ENCODE data around the gene COQ8A.

The COQ8A gene

GRCh38 chr1:226902601-226903000, 37.5 kb upstream of the COQ8A start:
- TF ChIP-seq TAF1 (IDR thresholded peaks at IDR 0.05; ENCODE audit: low read depth): no peak
- no peak for TF ChIP-seq EGR1 (IDR thresholded peaks at IDR 0.05)
- TF ChIP-seq NFIC (IDR thresholded peaks at IDR 0.05): no peak
- no peak for TF ChIP-seq YY1 (IDR thresholded peaks at IDR 0.05; ENCODE audit: low read depth)
- no peak for TF ChIP-seq CREB1 (IDR thresholded peaks at IDR 0.05; ENCODE audit: low read depth)
- TF ChIP-seq USF1 (IDR thresholded peaks at IDR 0.05): no peak
- TF ChIP-seq MAX (IDR thresholded peaks at IDR 0.05): no peak
- no peak for TF ChIP-seq TCF12 (IDR thresholded peaks at IDR 0.05; ENCODE audit: low read depth)
- no peak for TF ChIP-seq TEAD4 (IDR thresholded peaks at IDR 0.05)
- TF ChIP-seq RAD21 (IDR thresholded peaks at IDR 0.05; ENCODE audit: low read depth): no peak
- TF ChIP-seq CEBPB (IDR thresholded peaks at IDR 0.05): no peak
- TF ChIP-seq EP300 (IDR thresholded peaks at IDR 0.05; ENCODE audit: borderline replicate concordance): no peak
- TF ChIP-seq ZBTB7A (IDR thresholded peaks at IDR 0.05; ENCODE audit: low read depth): no peak
- no peak for TF ChIP-seq FOXM1 (IDR thresholded peaks at IDR 0.05; ENCODE audit: borderline replicate concordance, low read depth)
- TF ChIP-seq REST (IDR thresholded peaks at IDR 0.05; ENCODE audit: low read depth): no peak

GRCh38 chr1:226903819-226904716, 36.0 kb upstream of the COQ8A start:
- TF ChIP-seq CREB1 (IDR thresholded peaks at IDR 0.05; ENCODE audit: low read depth): no peak
- TF ChIP-seq USF1 (IDR thresholded peaks at IDR 0.05): 0 out of 2 replicates have a peak, but pooled peaks have one; percentile 14

GRCh38 chr1:226904772-226905171, 35.3 kb upstream of the COQ8A start:
- TF ChIP-seq CEBPB (IDR thresholded peaks at IDR 0.05): no peak
- no peak for TF ChIP-seq FOXM1 (IDR thresholded peaks at IDR 0.05; ENCODE audit: borderline replicate concordance, low read depth)
- TF ChIP-seq TAF1 (IDR thresholded peaks at IDR 0.05; ENCODE audit: low read depth): no peak
- TF ChIP-seq EP300 (IDR thresholded peaks at IDR 0.05; ENCODE audit: borderline replicate concordance): no peak
- no peak for TF ChIP-seq NFIC (IDR thresholded peaks at IDR 0.05)
- TF ChIP-seq ZBTB7A (IDR thresholded peaks at IDR 0.05; ENCODE audit: low read depth): no peak
- TF ChIP-seq CREB1 (IDR thresholded peaks at IDR 0.05; ENCODE audit: low read depth): no peak
- TF ChIP-seq MAX (IDR thresholded peaks at IDR 0.05): no peak
- no peak for TF ChIP-seq USF1 (IDR thresholded peaks at IDR 0.05)

- TF ChIP-seq ZBTB7A (IDR thresholded peaks at IDR 0.05; ENCODE audit: low read depth) (no peak), TEAD4 (IDR thresholded peaks at IDR 0.05) (no peak), MAX (IDR thresholded peaks at IDR 0.05) (no peak), FOXM1 (IDR thresholded peaks at IDR 0.05; ENCODE audit: borderline replicate concordance, low read depth) (no peak), CEBPB (IDR thresholded peaks at IDR 0.05) (no peak), RAD21 (IDR thresholded peaks at IDR 0.05; ENCODE audit: low read depth) (no peak), REST (IDR thresholded peaks at IDR 0.05; ENCODE audit: low read depth) (no peak), CREB1 (IDR thresholded peaks at IDR 0.05; ENCODE audit: low read depth) (no peak), TCF12 (IDR thresholded peaks at IDR 0.05; ENCODE audit: low read depth) (no peak)
Measured at GRCh38 chr1:226908419-226908818, 31.7 kb upstream of the COQ8A start.

GRCh38 chr1:226908913-226909312, 31.2 kb upstream of the COQ8A start:
- TF ChIP-seq ZBTB7A (IDR thresholded peaks at IDR 0.05; ENCODE audit: low read depth) (no peak), EGR1 (IDR thresholded peaks at IDR 0.05) (no peak), FOXM1 (IDR thresholded peaks at IDR 0.05; ENCODE audit: borderline replicate concordance, low read depth) (no peak), MAX (IDR thresholded peaks at IDR 0.05) (no peak)

Data from Ishikawa (cell line).